ENCODE measurements around the gene SLC17A9.
"Not testable (repeated sequence)": the region's sequence is repeated elsewhere in the genome, so short reads cannot be mapped to it uniquely, and the experiment has no call there.

SLC17A9 gene

GRCh38 chr20:62920039-62920645, 32.4 kb upstream of the SLC17A9 start:
- DNase-seq (ENCODE audit: low read depth in 3 of 3) = no peak

GRCh38 chr20:62921119-62921687, 31.3 kb upstream of the SLC17A9 start:
- peak in 2 of 3 experiments; percentile 26 to 34 for DNase-seq (ENCODE audit: low read depth in 3 of 3)

GRCh38 chr20:62922451-62922921, 30.0 kb upstream of the SLC17A9 start:
- no peak for DNase-seq (ENCODE audit: low read depth in 3 of 3)

DNA sequence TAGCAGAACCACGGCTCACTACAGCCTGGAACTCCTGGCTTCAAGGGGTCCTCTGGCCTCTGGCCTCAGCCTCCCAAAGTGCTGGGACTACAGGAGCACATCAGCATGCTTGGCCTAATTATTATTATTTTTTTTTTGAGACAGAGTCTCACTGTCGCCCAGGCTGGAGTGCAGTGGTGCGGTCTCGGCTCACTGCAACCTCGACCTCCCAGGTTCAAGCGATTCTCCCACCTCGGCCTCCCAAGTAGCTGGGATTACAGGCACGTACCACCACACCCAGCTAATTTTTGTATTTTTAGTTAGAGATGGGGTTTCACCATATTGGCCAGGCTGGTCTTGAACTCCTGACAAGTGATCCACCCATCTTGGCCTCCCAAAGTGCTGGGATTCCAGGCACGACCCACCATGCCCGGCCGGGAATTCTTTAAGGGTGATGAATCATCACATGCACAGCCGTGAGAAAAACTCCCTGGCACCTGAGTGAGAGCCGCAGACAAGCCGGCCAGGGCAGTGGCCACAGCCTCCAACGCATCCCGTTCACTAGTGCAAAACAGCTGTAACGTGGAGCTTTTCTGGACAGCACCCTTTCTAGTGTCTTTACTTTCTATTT, 29.3 kb upstream of the SLC17A9 start:
- not testable (repeated sequence) for DNase-seq (ENCODE audit: low read depth in 3 of 3)

DNA sequence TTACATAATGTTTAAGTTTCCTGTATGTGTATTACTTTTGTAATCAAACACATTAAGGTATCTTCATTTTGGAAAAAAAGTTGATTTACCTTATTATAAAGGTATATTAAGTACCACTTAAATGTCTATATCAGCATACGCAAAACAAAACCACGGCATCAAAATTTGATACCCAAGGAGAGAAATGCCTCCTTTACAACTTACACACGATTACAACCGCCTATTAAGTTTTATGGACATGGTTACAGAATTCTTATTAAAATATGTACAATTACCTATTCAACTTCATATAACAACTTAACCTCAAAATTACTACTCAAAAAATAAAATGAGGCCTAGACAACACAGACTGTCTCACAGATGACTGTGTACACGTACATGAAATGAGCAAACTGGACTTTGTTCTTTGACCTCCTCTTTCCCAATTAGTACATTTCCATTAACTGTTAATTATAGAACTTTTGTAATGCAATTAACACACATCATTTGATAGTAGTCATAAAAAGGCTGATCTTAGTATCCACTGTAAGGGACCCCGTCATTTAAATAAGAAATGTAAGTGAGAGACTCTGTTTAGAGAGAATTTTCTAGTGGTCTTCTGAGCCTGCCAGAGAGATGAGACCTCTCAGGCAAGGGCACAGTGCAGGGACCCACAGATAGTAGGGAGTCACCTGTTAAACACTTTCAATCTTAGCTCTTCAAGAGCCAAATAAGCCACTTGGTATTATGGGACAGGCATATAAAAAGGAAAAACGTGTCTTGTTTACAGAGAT, 28.7 kb upstream of the SLC17A9 start:
- DNase-seq (ENCODE audit: low read depth in 3 of 3) = no peak

DNA sequence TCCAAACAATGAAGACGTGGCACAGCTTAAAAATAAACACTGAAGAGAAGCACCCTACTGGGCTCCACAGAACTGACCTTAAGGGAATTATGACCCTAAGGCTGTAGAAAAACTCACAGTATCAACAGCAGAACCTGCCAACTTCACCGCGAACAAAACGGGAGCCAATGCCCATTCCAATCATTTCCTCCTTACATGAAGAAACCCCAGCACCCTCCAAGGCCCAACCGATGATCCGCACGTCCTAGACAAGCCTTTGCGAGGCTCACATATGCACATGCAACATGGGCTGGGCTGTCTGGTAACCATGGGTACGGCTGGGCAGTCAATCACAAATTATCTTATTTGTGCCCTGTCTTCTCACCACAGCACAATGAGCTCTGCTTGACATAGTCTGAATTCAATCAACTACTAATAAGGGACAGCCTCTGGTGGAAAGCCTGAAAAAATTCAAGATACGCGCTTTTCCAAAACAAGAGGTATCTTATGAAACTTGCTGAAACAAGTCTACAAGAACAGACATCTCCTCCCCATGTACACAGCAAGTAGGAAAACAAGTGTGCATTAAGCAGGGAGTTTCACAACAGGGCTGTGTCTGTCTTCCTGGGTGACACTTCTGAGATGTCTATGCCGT, 27.9 kb upstream of the SLC17A9 start:
- DNase-seq (ENCODE audit: low read depth in 3 of 3) = no peak

DNA sequence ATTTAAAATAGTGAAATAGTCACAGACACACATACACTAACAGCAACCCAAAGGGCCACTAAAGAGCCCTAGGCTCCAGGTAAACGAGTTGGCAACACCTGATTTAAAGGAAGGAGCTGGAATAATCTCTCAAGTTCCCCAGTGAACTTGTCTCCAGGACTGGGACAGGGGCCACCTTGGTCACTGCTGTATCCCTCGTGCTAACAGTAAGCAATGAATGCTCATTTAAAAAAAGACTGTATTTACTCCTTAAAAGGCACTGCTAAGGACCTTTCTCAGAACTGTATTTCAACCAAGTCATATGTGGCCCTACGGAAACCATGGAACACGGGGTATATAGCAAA, 27.5 kb upstream of the SLC17A9 start:
- no peak for DNase-seq (ENCODE audit: low read depth in 3 of 3)

- DNase-seq (ENCODE audit: low read depth in 3 of 3) = no peak
Measured at GRCh38 chr20:62925420-62926228, 26.9 kb upstream of the SLC17A9 start.

DNA sequence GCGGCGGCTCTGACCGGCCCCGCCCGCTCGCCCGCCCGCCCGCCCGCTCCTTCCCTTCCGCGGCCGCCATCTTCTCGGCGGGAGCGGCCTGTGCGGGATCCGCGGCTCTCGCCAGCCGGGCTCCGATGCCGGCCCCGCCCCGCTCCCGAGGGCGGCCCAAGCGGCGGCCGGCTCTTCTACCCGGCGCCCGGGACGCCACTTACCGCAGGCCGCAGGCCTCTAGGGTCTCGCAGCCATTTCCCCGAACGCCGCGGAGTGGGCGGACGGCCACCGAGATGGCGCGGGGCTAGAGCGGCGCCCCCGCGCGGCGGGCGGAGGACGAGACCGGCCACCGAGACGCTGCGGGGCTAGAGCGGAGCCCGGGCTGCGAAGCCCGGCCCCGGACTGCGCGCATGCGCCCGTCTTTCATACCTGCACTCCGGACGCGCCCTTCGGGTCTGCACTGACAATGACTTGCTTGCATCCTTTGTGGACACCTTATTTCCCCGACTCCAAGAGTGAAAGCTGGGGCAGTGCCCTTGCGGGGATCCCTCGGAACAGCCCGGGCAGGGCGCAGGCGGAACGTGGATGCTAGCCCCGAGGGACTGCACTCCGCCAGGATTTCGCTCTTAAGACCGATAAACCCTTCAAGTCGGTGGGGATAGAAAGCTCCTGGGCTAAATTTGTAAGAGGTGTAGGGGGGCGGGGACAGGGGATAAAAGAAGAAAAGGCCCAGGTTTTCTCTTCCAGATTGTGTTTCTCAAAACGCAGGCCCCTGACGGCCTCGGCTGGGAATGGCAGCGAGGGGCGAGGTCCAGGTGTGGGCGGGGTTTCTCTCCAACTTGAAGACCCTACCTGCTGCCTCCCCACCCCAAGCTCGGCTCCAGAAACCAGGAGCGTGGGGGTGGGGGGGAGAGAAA, 26.0 kb upstream of the SLC17A9 start, which contains the start of gene DIDO1:
TSS of gene DIDO1 (minus strand) at position 277 of the 899 bp plus-strand sequence.
- DNase-seq (ENCODE audit: low read depth in 3 of 3) = peak; percentile 79 to 81 (median 81)

DNA sequence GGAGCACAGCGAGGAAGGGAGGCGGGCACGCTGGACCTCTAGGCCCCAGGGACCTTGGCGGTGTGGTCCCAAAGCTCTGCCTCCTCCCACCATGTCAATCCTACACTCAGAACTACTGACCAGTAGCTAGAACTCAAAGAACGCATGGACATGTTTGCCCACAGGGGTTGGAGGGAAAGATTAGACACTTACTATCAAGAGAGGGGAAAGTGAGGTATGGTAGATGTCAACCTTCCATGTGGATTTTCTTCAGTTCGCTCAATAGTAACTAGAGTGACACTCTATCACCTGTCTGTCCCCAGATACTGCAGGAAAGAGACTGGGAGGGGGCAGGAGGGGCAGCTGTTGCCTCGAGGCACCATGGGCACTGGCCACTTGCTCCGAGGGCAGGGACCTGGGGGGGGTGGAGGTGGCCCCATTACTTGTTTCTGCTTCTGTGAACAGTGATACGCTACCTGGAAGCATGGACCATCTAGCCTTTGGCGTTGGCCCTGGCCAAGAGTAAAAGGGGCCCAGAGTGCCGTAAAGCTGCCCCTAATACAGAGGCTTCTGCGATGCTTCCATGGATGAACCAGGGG, 25.3 kb upstream of the SLC17A9 start:
- DNase-seq (ENCODE audit: low read depth in 3 of 3) = no peak

- no peak for DNase-seq (ENCODE audit: low read depth in 3 of 3)
Measured at GRCh38 chr20:62928246-62928939, 24.1 kb upstream of the SLC17A9 start.

DNA sequence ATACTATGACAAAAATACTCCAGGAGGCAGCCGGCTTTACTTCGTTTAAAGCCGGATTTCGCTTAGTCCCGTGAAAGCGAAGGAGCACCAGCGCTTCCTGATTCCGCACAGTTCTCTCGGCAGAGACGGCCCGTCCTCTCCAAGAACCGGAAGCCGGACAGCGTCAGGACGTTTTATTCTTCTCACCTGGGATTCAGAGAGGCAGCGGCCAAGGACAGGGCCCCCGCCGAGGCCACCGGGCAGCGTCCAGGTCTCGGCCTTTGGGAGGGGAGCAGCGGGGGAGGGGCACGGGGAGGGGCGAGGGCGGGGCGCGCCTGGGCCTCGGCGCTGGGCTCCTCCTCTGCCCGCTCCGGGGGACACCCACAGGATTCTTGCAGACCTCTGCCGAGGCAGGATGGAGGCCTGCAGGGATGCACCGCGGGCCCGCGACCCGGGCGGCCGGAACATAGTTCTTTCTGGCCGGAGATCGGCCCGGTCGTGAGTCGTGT, 23.4 kb upstream of the SLC17A9 start:
- peak in 1 of 3 experiments; percentile 39 for DNase-seq (ENCODE audit: low read depth in 3 of 3)

GRCh38 chr20:62931464-62931863, 21.0 kb upstream of the SLC17A9 start:
- DNase-seq (ENCODE audit: low read depth in 3 of 3) = no peak

- no peak for DNase-seq (ENCODE audit: low read depth in 3 of 3)
Measured at GRCh38 chr20:62933966-62934365, 18.5 kb upstream of the SLC17A9 start.

- no peak for DNase-seq (ENCODE audit: low read depth in 3 of 3)
Measured at GRCh38 chr20:62935204-62935967, 17.1 kb upstream of the SLC17A9 start.

GRCh38 chr20:62935968-62936585, 16.4 kb upstream of the SLC17A9 start:
- no peak for DNase-seq (ENCODE audit: low read depth in 3 of 3)

DNA sequence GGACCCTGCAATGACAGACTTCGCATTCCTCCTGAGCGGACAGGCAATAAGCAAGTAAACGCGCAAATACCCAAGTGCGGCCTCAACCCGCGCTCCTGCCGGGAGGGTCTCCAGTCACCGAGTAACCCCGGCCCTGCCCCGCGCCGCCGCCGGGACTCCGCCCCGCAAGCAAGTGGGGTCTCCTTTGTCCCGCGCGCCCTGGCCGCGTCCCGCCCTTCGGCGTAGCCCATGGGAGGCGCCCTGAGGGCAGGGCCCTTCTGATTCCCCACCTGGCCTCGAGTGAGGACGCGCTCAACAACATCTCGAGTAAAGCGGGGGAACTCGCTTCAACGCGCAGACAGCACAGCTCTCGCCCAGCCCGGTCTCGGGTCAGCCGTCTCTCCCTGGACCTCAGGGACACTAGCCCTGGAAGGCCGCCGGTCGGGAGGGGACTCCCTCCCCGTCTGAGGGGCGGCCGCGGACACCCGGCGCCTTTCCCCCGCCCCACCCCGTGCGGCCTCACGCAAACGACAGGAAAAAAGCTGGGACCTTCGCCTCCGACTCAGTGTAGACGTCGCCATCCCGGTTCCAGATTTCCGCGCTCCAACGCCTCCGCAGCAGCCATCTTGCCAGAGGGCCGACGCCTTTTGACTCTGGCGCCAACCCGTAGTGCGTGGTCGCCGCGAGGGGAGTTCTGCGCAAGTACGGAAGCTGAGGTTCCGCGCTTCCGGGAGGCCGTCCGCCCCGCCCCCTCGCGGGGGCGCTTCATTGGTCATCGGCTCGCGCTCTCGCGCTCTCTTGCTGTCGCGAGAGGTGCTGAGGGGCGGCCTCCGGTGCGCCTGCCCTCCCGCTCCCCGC, 15.0 kb upstream of the SLC17A9 start:
- peak; percentile 88 to 96 (median 95) for DNase-seq (ENCODE audit: low read depth in 3 of 3)
